GM21717 (cell line): ENCODE data around the gene TUBB8.
"Not testable (repeated sequence)": the region's sequence is repeated elsewhere in the genome, so short reads cannot be mapped to it uniquely, and the experiment has no call there.

Source experiments
- ATAC-seq: cut with Tn5 transposase; IDR thresholded peaks from one replicate; pipeline ENCODE4 v1.9.1; 2021; ENCODE audit warnings: mild to moderate bottlenecking, moderate library complexity; ENCODE audit not compliant: unreplicated experiment

Gene TUBB8

DNA sequence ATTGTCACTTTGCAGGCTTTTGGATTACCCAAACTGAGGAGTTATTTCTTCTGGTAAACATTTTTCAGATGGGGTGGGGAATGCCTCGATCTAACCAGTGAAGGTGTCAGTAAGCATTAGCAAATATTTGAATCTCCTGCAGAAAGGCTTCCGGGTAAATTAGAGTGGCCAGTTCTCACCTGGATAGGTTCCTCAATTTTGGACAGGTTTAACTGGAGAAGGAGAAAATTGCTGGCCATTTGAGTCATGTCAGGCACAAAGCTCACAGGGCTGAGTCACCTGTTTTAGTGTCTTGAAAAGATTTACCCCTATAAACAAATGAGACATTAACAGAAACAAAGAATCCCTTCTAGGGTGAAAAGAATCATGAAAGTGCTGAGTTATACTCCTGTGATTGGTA lies 830 bp upstream of the TUBB8 start:
- not testable (repeated sequence) for ATAC-seq

DNA sequence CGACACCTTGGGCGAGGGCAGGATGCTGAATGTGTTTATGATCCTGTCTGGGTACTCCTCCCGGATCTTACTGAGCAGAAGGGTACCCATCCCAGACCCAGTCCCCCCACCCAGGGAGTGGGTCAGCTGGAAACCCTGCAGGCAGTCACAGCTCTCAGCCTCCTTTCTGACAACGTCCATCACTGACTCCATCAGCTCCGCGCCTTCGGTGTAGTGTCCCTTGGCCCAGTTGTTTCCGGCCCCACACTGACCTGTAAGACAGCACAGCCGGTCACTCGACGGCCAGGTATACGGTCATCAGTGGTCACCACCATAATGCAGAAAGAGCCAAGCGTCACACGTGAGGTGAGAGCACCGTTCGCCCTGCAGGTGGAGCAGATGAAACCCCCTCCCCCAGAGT lies 1.2 kb downstream of the TUBB8 start:
- not testable (repeated sequence) for ATAC-seq

DNA sequence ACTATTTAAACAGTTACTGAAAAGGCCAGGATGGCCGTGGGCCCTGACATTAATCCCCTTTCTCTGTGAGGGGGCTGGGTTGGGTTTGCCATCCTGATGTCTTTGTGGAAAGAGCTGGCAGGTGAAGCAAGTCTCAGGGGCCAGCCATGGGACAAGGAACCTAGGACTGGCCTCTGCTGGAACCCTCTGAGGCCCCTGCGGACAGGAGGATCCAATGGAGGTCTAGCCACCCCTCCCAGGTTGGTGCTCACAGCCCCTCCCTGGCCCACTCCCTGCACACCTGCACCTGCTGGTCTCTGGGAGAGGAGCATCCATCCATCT lies 35.8 kb downstream of the TUBB8 start:
- ATAC-seq = peak; percentile 33

DNA sequence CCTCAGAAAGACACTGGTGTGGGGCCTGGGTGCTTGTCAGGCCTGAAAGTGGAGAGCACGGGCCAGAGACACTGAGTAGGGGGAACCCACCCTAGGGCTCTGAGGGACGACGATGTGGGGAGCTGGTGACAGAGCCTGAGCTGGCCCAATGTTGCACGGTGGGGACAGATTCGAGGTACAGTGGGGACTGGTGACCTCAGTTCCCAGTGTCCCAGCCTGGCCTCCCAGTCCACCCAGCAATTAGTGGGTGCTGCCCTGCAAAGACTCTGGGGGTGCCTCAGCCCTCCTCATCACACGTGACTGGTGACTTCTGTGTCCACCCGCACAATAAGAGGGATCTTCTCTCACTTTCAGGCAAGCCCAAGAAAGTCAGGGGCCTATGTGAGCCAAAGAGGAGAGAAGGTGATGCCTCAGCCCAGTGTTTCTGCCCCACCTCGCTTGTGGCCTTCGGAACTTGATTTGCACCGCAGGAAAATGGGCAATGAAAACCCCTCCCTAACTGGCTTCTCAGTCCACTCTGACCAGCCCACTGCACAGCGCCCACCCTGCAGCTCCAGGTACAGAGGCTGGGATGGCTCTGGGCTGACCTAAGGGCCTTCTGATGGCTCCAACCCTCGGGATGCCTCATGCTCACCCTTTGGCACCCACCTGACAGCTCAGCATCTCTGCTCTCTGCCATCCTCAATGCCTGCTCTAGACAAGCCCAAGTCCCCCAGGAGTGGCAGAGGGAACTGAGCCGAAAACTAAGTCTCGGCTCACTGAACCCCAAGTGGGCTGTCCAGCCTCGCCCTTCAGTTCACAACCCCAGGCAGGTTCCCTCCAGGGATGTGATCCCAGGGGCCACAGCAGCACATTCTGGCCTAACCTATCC lies 36.4 kb downstream of the TUBB8 start:
- ATAC-seq = peak; percentile 52

DNA sequence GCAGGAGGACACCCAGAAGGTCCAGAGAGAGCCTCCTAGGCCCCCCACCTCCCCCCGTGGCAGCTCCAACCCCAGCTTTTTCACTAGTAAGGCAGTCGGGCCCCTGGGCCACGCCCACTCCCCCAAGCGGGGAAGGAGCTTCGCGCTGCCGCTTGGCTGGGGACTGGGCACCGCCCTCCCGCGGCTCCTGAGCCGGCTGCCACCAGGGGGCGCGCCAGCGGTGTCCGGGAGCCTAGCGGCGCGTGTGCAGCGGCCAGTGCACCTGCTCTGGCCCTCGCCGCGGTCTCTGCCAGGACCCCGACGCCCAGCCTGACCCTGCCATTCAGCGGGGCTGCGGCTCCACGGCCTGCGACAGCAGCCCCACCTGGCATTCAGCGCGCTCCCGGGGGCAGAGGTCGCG lies 37.8 kb downstream of the TUBB8 start:
- not testable (repeated sequence) for ATAC-seq

DNA sequence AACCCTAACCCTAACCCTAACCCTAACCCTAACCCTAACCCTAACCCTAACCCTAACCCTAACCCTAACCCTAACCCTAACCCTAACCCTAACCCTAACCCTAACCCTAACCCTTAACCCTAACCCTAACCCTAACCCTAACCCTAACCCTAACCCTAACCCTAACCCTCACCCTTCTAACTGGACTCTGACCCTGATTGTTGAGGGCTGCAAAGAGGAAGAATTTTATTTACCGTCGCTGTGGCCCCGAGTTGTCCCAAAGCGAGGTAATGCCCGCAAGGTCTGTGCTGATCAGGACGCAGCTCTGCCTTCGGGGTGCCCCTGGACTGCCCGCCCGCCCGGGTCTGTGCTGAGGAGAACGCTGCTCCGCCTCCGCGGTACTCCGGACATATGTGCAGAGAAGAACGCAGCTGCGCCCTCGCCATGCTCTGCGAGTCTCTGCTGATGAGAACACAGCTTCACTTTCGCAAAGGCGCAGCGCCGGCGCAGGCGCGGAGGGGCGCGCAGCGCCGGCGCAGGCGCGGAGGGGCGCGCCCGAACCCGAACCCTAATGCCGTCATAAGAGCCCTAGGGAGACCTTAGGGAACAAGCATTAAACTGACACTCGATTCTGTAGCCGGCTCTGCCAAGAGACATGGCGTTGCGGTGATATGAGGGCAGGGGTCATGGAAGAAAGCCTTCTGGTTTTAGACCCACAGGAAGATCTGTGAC lies 38.7 kb downstream of the TUBB8 start:
- ATAC-seq = not testable (repeated sequence)
